Head of caudate nucleus (tissue), 42 donors: ENCODE measurements around the gene INSIG2.

ENCODE experiments used
- DNase-seq, 42 donors: peaks; one replicate each; pipeline versions ENCODE4 v3.0.0 to v3.0.0-alpha.2; 2020 to 2021; ENCODE audit warnings: mixed read lengths in 7 of 42
- intact Hi-C: fragments of 100-400 bp; cut with DNase I; formaldehyde crosslinking; loops from one replicate; pipeline ENCODE4 v1.15.0; 2022

The INSIG2 gene

DNA sequence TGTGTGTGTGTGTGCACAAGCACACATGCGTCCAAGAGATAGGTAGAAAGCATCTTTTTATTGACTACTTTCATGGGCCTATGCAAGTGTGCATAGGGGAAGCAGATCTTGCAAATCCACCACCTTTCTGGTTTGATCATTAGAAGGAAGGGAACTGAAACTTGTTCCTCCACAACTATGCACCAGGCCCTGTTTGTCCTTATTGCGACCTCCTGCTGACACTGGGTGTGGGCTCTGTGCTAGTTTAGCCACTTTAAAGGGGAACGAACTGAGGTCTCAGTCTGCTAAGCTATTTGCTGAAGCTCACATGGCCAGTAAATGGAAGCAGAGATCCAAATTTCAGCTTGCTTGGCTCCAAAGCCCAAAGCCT, 32.1 kb upstream of the INSIG2 start:
- intact Hi-C loops, result no loop called here
- peak in 15 of 42 donors; percentile 3 to 44 (median 14) for DNase-seq

DNA sequence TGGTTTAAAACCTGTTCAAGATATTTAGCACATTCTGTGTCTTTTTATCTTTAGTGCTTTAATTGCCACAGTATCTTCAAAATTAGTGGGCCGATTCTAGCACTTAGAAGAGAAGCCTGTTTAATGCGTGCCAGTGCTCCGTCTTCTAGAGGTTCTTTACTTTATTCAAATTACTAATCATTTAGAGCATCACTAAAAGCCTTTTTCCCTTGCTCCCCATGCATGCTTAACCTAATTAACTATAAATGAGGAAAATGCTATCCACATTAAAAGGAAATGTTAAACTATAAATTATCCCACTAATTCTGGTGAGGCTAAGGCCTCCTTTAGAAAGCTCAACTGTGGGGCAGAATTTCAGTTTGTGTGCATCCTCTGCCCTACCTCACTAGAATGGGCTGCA, 31.5 kb upstream of the INSIG2 start:
- no peak for DNase-seq

DNA sequence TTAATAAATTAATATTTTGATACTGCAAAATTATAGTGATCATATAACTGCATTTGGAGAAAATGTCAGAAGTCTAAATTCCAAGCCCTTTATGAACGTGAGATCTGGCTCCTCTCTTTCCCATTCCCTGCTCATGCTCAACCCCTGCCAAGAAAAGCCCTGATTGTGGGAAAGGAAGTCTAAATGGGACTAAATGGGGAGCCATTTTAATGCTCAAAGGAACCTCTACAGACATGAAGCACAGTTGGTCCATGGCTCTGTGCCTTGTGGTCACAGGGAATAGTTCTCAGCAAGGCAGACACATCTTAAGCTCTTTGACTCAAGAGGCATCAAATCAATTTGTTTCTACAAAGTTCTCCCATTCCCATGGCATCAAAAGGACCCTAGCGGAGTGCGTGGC, 29.3 kb upstream of the INSIG2 start:
- intact Hi-C loops, result no loop called here
- no peak for DNase-seq

More for the DNA sequence above, 31.5 kb upstream of the INSIG2 start:
- intact Hi-C loops, result no loop called here

DNA sequence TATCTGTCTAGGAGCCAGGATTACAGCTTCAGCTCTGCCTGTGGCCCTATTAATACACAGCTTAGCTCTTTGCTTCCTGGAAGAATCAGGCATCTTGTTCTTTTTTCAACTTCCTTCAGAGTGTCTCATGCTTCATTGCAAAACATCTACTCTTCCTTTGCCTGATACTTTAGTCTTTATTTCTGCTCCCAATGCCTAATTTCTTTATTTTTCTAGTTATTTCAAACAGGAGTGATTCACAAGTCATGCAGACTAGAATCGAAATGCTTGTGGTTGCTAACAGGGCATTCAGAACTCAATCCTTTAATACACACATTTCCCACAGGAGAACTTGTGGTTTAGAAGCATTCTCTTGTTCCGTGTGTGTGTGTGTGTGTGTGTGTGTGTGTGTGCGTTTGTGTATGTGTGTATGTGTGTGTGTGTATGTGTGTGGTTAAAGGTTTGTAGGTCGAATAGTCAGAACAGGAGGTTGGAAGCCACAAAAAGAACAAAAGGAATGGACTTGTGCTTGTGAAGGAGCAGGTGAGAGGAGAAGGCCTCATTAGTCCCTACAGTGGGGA, 28.3 kb upstream of the INSIG2 start:
- intact Hi-C loops, result no loop called here

DNA sequence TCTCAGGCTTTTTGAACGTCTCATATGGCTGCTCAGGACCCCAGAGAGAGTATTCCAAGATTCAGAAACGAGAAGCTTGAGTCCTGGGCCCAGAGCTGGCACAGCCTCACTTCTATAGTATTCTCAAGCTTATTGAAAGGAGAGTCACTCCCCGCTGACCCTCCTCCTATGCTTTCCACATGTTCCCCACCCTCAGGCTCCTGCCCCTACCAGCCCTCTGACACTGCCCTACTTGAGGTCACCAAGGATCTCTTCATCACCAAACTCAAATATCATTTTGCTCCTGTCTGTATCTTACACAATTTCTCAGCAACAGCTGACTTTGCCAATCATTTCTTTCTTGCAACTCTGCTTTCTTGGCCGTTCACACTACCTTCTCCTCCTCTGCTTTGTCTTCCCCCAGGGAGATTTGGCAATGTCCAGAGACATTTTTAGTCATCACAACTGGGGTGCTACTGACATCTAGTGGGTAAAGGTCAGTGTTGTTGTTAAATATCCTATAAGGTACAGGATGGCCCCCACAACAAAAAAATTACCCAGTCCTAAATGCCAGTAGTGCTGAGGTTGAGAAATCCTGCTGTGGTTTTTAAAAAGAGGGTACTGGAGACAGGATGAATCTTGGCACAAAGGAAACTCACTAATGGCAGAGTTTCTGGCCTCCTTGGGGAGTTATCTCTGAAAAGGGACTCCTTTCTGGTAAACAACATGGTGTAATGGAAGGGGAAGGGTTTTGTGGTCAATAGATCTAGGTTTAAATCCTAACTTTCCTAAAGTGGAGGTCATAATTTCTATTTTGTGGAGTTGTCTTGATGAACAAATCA, 26.9 kb upstream of the INSIG2 start:
- intact Hi-C loops, result no loop called here
- DNase-seq, result peak in 3 of 42 donors; percentile 9 to 26 (median 18)

More for the DNA sequence above, 28.3 kb upstream of the INSIG2 start:
- no peak for DNase-seq

DNA sequence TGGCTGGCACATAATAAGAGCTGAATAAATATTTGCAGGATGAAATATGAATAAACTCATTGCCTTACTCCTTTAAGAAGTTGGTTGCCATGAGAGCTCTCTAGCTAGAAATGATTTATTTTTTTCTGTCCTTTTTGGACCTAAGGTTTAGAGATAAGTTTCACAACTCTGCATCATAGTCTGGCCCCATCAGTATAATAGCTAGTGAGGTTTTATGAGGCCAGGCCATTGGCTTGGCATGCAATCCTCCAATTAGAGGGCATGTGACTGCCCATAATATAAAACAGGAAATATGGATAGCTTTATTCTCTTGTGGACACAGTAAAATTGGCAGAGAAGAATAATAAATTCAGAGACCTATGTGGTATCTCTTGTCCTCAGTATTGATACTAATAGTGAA, 26.2 kb upstream of the INSIG2 start:
- intact Hi-C loops, result no loop called here
- DNase-seq, result no peak

DNA sequence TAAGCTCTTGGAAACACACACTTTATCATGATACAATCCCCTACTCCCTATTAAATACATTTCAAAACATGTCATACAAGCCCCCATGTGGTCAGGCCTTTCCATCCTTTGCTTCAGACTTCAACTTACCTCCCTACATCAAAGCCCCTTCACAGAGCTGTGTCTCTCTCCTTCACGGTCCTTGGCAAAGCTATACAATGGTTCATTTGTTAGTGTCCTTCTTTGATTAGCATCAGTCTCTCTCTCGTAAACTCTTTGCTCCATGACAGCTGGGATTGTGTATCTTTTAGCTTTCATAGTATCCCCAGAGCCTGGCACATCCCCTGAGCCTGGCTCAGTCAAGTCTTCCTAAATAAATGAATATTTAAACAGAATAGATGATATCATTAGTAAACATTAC, 25.6 kb upstream of the INSIG2 start:
- intact Hi-C loops, result no loop called here
- no peak for DNase-seq

DNA sequence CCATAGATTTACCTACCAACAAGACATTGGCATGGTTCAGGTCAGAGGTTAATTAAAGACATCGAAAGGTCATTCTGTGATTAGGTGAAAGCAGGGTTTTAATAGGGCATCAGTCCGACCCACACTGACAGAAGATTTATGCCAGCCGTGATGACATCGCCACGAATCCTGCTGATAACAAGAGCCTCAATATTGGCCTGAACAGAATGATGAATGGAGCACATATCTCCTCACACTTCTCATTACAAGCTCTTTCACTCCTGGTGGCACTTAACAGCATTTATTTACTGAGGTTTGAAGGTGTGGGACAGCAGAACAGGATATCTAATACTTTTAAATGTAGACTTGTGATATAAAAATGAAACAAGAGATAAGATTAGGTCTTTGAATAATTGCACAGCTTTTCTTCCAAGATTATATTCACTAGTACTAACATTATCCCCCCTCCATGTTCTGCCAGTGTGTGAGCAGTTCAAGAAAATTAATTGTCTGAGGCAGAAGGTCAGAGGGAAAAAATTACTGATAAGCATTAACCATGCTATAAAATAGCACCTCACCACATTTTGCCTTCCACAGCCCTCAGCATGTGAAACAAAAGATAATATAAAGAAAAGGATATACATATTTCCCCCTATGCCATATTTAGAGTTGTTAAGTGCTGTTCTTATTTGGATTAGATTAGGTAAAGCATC, 23.1 kb upstream of the INSIG2 start:
- no peak for DNase-seq
- intact Hi-C loops, result no loop called here

DNA sequence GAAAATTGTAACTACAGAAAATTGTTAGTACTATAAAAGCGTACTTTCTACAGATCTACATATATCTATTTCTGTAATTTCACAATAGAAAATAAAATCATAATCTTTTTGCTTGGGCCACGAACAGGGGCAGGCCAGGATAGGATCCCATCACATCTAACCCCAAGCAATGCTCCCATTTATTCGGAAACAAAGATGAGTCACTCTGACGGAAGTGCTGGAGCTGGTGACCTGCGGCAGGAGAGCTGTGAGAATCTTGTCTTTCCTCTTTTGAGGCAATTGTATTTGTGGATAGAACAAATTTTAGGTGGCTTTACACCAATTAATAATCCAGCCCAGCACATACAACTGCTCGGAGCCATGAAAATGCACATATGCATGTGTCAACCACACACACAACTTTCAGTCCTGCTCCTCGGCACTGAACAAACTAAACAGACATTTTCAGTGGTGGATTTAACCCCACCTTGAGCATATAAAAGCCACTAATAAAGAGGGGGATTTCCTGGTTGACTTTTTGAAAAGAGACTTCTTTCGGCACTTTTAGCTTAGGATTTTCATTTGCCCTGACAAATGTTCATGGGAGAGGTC, 22.3 kb upstream of the INSIG2 start:
- no peak for DNase-seq
- intact Hi-C loops, result no loop called here

DNA sequence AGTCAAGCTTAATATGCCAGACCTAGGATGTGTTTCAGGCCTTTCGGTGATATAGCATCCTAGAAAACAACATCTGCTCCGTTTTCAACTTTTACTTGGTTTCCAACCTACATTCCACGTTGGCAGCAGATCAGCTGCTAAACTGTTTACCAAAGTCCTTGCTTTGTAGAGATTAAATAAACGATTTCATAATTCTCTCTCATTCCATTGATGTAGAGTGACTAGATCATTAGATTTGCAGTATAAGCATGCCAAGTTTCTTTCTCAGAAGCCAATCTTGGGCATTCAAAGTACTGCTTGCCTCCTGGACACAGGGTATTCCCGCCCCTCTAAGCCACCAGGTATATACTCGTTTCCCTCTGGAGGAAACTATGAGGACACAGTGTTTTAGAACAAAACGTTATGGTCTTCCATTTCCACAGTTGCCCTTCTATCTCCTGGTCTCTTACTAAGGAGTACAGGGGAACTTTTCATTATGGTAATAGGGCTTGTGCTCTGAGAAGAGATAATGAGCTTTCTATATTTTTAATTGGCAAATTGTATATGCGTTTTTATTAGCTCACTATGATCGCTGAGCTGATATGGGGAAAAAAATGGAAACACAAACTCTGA, 10.5 kb upstream of the INSIG2 start:
- DNase-seq, result no peak
- intact Hi-C loops, result no loop called here

DNA sequence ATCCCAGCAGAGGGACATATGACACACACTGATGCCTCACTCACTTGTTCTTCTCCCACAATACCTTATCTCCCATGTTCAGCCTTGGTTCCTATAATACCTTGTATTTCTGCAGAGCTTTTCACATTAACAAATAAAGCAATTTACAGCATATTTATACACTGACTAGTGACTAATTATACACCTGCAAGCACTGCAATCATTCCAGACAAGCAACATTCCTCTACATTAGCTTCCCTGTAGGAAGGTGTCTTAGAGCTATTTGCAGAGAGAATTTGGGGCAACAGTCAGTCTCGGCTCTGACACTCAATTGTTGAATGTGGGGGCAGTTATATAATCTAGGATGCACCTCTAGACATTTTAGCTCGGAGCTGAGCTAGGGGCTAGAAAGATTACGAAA, 9.5 kb upstream of the INSIG2 start:
- DNase-seq, result no peak
- intact Hi-C loops, result no loop called here

DNA sequence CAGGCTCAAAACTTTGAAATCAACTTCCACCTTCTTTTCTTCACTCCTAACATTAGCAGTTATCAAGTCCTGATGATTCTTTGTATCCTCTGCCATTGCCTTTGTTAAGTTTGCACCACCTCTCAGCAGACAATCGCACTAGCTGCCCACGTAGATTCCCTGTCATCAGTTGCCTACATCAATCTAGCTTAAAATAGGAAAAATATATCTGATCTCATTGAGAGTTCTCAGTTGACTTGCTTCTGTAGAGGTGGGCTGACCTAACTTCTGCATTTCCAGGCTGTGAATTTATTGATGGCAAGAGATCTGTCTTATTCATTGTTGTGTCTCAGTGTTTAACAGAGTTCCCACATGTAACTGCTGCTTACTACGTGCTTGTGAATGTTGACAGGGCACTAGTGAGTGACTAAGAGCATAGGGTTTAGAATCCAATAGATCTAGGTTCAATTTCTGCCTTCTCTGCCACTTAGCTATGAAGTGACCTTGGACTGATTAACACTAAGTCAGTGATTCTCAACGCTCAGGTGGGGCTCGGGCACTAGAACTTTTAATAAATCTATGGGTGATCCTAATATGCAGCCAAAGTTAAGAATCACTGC, 3.7 kb upstream of the INSIG2 start:
- DNase-seq, result peak in 20 of 42 donors; percentile 3 to 73 (median 36)
- intact Hi-C loops, result loop anchor here (5.0 kb wide), 1 partner anchor 103 kb away; no protein-coding TSS in a partner anchor

DNA sequence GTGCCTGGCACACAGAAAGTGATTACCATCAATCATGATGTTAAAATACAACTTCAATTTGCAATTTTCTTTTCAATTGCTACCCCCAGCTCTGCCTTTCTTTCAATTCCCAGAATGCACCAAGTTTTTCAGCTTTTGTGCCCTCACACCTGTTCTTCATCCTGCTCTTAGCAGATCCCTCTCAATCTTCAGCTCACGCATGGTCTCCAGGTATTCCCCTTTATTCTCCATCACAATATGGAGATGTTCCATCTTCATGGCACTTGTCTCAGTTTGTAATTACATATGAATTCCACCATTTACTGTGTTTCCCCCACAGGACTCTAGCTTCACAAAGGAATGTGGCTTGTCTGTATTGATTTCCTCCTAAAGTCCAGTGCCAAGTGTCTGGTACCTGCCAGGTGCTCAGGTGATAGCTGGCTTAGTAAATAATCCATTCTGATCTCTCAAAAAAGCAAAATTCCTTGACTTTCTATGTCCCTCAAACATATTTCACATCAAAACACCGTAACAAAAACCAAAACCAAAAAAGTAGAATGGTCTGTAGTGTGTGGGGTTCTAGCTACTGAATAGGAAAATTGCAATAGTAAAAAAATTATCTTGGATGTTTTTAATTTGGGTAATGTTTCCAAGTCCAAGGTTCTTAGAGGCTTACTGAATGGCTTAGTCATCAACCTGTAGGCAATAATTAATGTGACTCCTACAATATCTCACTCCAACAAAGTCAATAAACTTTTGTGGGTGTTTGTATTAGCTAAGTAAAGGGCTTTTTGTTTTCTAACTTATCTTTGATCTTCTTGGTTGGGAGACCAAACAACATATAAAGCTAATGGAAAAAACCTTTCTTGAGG, 2.9 kb upstream of the INSIG2 start:
- intact Hi-C loops, result loop anchor here (5.0 kb wide), 1 partner anchor 102 kb away; no protein-coding TSS in a partner anchor

DNA sequence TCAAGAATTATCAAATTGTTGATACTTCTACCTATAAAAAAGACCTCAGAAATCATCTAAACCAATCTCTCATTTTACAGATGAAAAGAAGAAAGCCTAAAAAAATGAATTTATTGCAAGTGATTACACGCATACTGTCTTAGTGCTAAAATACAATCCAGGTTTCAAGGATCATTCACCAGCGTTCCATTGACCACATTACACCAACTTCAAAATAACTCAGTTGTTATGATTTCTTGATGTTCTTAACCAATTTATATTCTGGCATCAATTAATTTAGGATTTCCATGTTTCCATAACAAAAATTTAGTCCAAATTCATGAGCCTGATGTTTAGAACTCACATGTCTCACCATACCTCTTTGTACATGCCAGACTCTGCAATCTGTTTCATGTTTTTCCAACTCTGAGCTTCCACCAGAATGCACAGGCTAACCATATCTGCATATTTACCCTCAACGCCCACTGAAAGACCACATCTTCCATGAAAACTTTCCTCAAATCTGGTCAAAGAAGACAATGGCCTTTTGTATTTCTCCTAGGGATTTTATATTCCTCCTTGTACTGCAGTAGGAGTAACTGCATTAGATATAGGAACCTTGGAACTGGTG, 2.1 kb upstream of the INSIG2 start:
- no peak for DNase-seq
- intact Hi-C loops, result loop anchor here (5.0 kb wide), 1 partner anchor 101 kb away; no protein-coding TSS in a partner anchor

More for the DNA sequence above, 2.9 kb upstream of the INSIG2 start:
- no peak for DNase-seq

DNA sequence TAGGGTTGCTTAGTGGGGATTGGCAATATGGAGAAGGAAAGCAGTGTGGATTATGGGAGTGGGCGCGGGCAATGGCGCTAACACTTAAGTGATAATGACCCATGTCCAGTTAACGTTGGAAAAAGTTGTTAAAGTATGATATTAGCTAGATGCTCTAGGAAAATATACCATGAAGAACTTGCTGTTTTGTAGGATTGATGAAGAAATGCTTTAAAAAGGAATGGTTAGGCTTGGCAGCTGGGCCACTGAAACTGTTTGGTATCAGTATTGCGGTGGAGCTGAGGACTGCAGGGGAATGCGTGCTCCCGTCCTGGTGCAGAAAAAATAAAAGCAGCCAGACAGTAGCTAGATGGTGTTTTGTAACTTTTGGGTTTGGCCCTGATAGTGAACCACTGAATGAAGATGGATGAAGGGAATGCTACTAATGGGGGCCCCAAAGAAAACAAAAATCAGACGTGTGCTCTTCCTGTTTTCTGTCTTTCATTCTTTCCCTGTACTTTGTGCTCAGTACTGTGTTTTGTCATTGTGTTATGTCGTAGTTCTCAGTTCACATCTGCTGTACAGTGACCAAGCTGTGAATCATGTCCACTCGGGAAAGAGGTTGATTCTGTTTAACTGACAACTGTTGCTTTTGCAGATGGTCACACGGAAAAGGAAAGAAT, 999 bp downstream of the INSIG2 start:
- peak in 17 of 42 donors; percentile 7 to 57 (median 22) for DNase-seq
- intact Hi-C loops, result loop anchor here (5.0 kb wide), 1 partner anchor 98 kb away; no protein-coding TSS in a partner anchor

DNA sequence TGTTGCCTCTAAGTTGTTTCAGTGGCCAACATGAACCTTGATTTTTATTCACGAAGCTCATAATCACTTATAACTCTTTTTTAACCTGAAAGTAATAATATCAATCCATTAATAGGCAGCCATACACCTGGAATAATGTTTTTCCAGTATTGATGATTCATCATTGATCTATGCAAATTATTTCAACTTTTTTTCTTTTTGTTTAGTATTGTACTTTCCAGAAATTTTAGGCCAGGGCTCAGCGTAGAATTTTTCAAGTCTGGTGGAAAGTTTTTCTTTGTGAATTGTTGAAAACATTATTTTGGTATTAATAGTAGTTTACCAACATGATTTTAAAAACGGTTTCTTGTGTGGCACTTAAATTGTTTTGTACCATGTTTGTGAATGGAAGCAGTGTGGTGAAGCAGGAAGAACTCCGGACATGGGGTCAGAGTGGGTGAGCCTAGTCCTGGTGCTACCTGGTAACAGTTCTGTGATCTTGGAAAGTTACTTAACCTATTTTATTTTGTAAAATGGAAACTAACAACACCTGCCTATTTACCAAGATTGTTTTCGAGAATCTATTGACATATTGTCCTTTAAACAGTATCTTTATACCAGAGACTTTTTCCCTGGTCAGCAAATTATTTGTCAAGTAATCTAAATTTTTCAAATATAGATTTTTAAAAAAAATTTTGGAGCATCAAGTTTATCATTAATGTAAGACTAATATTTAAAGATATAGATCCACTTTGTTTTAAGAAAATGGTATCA, 2.3 kb downstream of the INSIG2 start:
- DNase-seq, result no peak

More for the DNA sequence above, 2.3 kb downstream of the INSIG2 start:
- intact Hi-C loops, result no loop called here
